ENCODE measurements around the gene RRP36.

The RRP36 gene

GRCh38 chr6:43053545-43054205 is 32.3 kb downstream of the RRP36 start, which contains the start of gene CUL7 (continued):
- peak; percentile 71; the same call in 1 of the 2 replicates for TF ChIP-seq ELK4 (IDR thresholded peaks at IDR 0.05; ENCODE audit: borderline replicate concordance, low read depth, low read length)
- no peak for TF ChIP-seq ZNF26 (tag by site-specific recombination; IDR thresholded peaks at IDR 0.05)
- TF ChIP-seq KLF17 (tag by site-specific recombination; IDR thresholded peaks at IDR 0.05): peak; percentile 59
- no peak for TF ChIP-seq ZNF596 (tag by site-specific recombination; IDR thresholded peaks at IDR 0.05)
- TF ChIP-seq KLF10 (tag by site-specific recombination; IDR thresholded peaks at IDR 0.05): peak; percentile 68; the same call in 1 of the 2 replicates
- TF ChIP-seq OSR2 (tag by site-specific recombination; IDR thresholded peaks at IDR 0.05): 0 out of 2 replicates have a peak, but pooled peaks have one; percentile 15
- TF ChIP-seq ZNF292 (tag by site-specific recombination; IDR thresholded peaks at IDR 0.05; ENCODE audit: borderline replicate concordance, low read depth): no peak
- TF ChIP-seq KLF16 (tag by site-specific recombination; IDR thresholded peaks at IDR 0.05): peak; percentile 84
- TF ChIP-seq SP2 (tag by site-specific recombination; IDR thresholded peaks at IDR 0.05): peak; percentile 98
- peak; percentile 87 for TF ChIP-seq ZNF335 (tag by site-specific recombination; conservative IDR thresholded peaks at IDR 0.05)
- TF ChIP-seq ZNF777 (tag by site-specific recombination; IDR thresholded peaks at IDR 0.05; ENCODE audit: borderline replicate concordance): no peak; the same call in 1 of the 2 replicates
- no peak; the same call in none of the 2 replicates for TF ChIP-seq ZBTB8A (tag by site-specific recombination; IDR thresholded peaks at IDR 0.05)
- TF ChIP-seq ZBTB26 (tag by site-specific recombination; optimal IDR thresholded peaks at IDR 0.05): peak; percentile 60
- no peak for TF ChIP-seq GFI1B (tag by site-specific recombination; IDR thresholded peaks at IDR 0.05)
- TF ChIP-seq ZBTB1 (tag by site-specific recombination; IDR thresholded peaks at IDR 0.05): no peak
- TF ChIP-seq GLI4 (tag by site-specific recombination; IDR thresholded peaks at IDR 0.05): peak; percentile 71; the same call in 1 of the 2 replicates
- TF ChIP-seq REPIN1 (tag by site-specific recombination; IDR thresholded peaks at IDR 0.05; ENCODE audit: low read depth): no peak
- TF ChIP-seq ZNF623 (tag by site-specific recombination; IDR thresholded peaks at IDR 0.05): no peak
- peak; percentile 94 for TF ChIP-seq ZBTB11 (tag by site-specific recombination; conservative IDR thresholded peaks at IDR 0.05; ENCODE audit: low read depth)
- peak; percentile 15; the same call in 1 of the 2 replicates for TF ChIP-seq ZSCAN16 (tag by site-specific recombination; IDR thresholded peaks at IDR 0.05)
- no peak for TF ChIP-seq ZNF510 (tag by site-specific recombination; IDR thresholded peaks at IDR 0.05; ENCODE audit: insufficient replicate concordance)
- no peak for TF ChIP-seq ZNF146 (tag by site-specific recombination; IDR thresholded peaks at IDR 0.05)
- no peak for TF ChIP-seq ZNF621 (tag by site-specific recombination; IDR thresholded peaks at IDR 0.05)
- peak; percentile 41 for TF ChIP-seq ZNF76 (tag by site-specific recombination; IDR thresholded peaks at IDR 0.05; ENCODE audit: borderline replicate concordance, low read depth)
- TF ChIP-seq ZNF488 (tag by site-specific recombination; IDR thresholded peaks at IDR 0.05): no peak
- no peak for TF ChIP-seq ZNF148 (tag by site-specific recombination; IDR thresholded peaks at IDR 0.05; ENCODE audit: borderline replicate concordance)
